HEK293T (cell line): ENCODE data around the gene SLC26A1.

Experiments
- ARNT ChIP-seq: fragments of 450-650 bp; IDR thresholded peaks from 2 replicates; pipeline ENCODE4 v1.6.1; 2017; ENCODE audit warnings: mild to moderate bottlenecking
- BHLHE40 ChIP-seq: fragments of 450-650 bp; IDR thresholded peaks from 2 replicates; pipeline ENCODE4 v1.6.1; 2016; ENCODE audit warnings: mild to moderate bottlenecking, moderate library complexity, borderline replicate concordance
- CTBP1 ChIP-seq: fragments of 450-650 bp; IDR thresholded peaks from 2 replicates; pipeline ENCODE4 v1.6.1; 2016; ENCODE audit warnings: borderline replicate concordance
- ELF4 ChIP-seq: fragments of 450-650 bp; IDR thresholded peaks from 2 replicates; pipeline ENCODE4 v1.6.1; 2017; ENCODE audit warnings: antibody characterized with exemption
- FOXA1 ChIP-seq: fragments of 450-650 bp; IDR thresholded peaks from 2 replicates; pipeline ENCODE4 v1.6.1; 2016; ENCODE audit warnings: mild to moderate bottlenecking
- FOXK2 ChIP-seq: fragments of 450-650 bp; IDR thresholded peaks from 2 replicates; pipeline ENCODE4 v1.6.1; 2016; ENCODE audit warnings: mild to moderate bottlenecking
- FOXM1 ChIP-seq: fragments of 450-650 bp; IDR thresholded peaks from 2 replicates; pipeline ENCODE4 v1.6.1; 2017; ENCODE audit warnings: mild to moderate bottlenecking, borderline replicate concordance
- HDGF ChIP-seq: fragments of 450-650 bp; IDR thresholded peaks from 2 replicates; pipeline ENCODE4 v1.6.1; 2017; ENCODE audit warnings: antibody characterized with exemption, borderline replicate concordance
- L3MBTL2 ChIP-seq: fragments of 450-650 bp; conservative IDR thresholded peaks from 2 replicates; pipeline ENCODE4 v1.6.1; 2016; ENCODE audit warnings: mild to moderate bottlenecking
- NFRKB ChIP-seq: fragments of 450-650 bp; IDR thresholded peaks from 2 replicates; pipeline ENCODE4 v1.6.1; 2016; ENCODE audit warnings: mild to moderate bottlenecking, moderate library complexity
- SP1 ChIP-seq: fragments of 450-650 bp; IDR thresholded peaks from 2 replicates; pipeline ENCODE4 v1.6.1; 2017
- SUZ12 ChIP-seq: fragments of 450-650 bp; IDR thresholded peaks from 2 replicates; pipeline ENCODE4 v1.6.1; 2016; ENCODE audit warnings: mild to moderate bottlenecking
- TF ChIP-seq, protein P1 (sequence below): fragments of 450-650 bp; IDR thresholded peaks from 2 replicates; pipeline ENCODE4 v1.6.1; 2016

DNA sequence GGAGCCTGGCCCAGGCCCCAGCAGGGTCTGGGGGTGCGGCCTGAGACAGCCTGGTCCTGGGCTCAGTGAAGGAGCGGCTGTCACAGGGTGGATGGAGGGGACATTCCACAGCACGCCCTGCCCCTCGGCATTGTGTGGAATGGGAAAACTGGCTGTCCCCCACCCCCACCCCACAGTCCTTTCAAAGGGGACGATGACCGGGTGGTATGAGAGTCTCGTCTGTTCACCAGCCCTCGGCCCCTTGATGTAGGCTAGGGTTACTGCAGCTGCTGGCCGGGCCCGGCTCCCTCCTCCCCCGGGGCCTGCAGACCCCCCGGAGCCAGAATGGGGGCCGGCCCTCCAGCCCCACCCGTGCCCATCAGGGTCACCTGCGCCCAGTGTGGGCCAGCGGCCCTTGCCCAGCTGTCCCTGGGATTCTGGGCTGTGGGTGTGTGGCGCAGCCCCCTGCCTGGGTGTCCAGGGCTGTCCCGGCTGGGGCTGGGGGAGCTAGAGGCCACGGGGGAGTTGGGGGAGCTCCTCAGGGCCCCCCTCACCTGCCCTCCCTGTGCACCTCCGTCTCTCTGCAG lies 30.0 kb upstream of the SLC26A1 start:
- no peak for TF ChIP-seq FOXK2
- no peak for TF ChIP-seq ARNT
- TF ChIP-seq HDGF: no peak
- TF ChIP-seq, protein P1, sequence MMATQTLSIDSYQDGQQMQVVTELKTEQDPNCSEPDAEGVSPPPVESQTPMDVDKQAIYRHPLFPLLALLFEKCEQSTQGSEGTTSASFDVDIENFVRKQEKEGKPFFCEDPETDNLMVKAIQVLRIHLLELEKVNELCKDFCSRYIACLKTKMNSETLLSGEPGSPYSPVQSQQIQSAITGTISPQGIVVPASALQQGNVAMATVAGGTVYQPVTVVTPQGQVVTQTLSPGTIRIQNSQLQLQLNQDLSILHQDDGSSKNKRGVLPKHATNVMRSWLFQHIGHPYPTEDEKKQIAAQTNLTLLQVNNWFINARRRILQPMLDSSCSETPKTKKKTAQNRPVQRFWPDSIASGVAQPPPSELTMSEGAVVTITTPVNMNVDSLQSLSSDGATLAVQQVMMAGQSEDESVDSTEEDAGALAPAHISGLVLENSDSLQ: no peak
- no peak for TF ChIP-seq ELF4
- TF ChIP-seq FOXA1: no peak
- TF ChIP-seq L3MBTL2: no peak
- no peak for TF ChIP-seq SUZ12
- TF ChIP-seq SP1: no peak
- no peak for TF ChIP-seq BHLHE40
- no peak for TF ChIP-seq FOXM1
- TF ChIP-seq NFRKB: no peak
- no peak for TF ChIP-seq CTBP1
